ENCODE measurements around the gene MED10. TPM values are rescaled to one million over a fixed set of nuclear protein-coding genes. Genes with fewer than 3 reads are reported as not detected.
A peak's percentile ranks its signal among the peaks of the same experiment; 100 is the strongest.
"Not testable (repeated sequence)": the region's sequence is repeated elsewhere in the genome, so short reads cannot be mapped to it uniquely, and the experiment has no call there.

Gene MED10
- total RNA-seq, 1 experiment from 2014 or later = 26.8 TPM

- Histone ChIP-seq H3K36me3 (peaks cover 62% of the 10 kb centered on the region), H3K4me1 (replicated peaks) (peaks cover 13% of the 10 kb centered on the region), H3K27me3 (replicated peaks) (no peaks in the 10 kb centered on the region), H3K9me3 (replicated peaks) (no peaks in the 10 kb centered on the region), H3K4me3 (peak overlapping the region; percentile 89), H3K27ac (no peak overlapping the region)
- DNase-seq (ENCODE audit: low read depth in 1 of 2, low spot score in 2 of 2) = peak in 1 of 2 experiments; percentile 37
These were observed 1.3 kb downstream of the MED10 start for GRCh38 chr5:6376974-6377520.

- Histone ChIP-seq H3K36me3 (peaks cover 98% of the 10 kb centered on the region), H3K9me3 (replicated peaks) (no peaks in the 10 kb centered on the region), H3K27ac (no peak overlapping the region), H3K4me3 (no peak overlapping the region), H3K27me3 (replicated peaks) (no peaks in the 10 kb centered on the region), H3K4me1 (replicated peaks) (peaks cover 7% of the 10 kb centered on the region; the same call in 1 of the 2 replicates)
- peak in 1 of 2 experiments; percentile 37 for DNase-seq (ENCODE audit: low read depth in 1 of 2, low spot score in 2 of 2)
These were observed 5.1 kb downstream of the MED10 start for GRCh38 chr5:6373081-6373846.

GRCh38 chr5:6372251-6373080 is 5.9 kb downstream of the MED10 start:
- no peaks in the 10 kb centered on the region for H3K27me3 ChIP-seq (replicated peaks)
- DNase-seq (ENCODE audit: low read depth in 1 of 2, low spot score in 2 of 2) = peak in 1 of 2 experiments; percentile 35
- no peak overlapping the region for H3K4me3 ChIP-seq
- no peak overlapping the region for H3K27ac ChIP-seq
- H3K36me3 ChIP-seq = peaks cover 90% of the 10 kb centered on the region
- H3K9me3 ChIP-seq (replicated peaks) = no peaks in the 10 kb centered on the region
- peaks cover 6% of the 10 kb centered on the region; the same call in 1 of the 2 replicates for H3K4me1 ChIP-seq (replicated peaks)

- no peaks in the 10 kb centered on the region for H3K27me3 ChIP-seq (replicated peaks)
These were observed 7.1 kb downstream of the MED10 start for GRCh38 chr5:6371079-6371810.

GRCh38 chr5:6370580-6370979 is 7.8 kb downstream of the MED10 start:
- Histone ChIP-seq H3K27me3 (replicated peaks) (no peaks in the 10 kb centered on the region), H3K9me3 (replicated peaks) (no peaks in the 10 kb centered on the region), H3K4me3 (no peak overlapping the region), H3K27ac (no peak overlapping the region), H3K36me3 (peaks cover 72% of the 10 kb centered on the region), H3K4me1 (replicated peaks) (peaks cover under 1% of the 10 kb centered on the region; the same call in 1 of the 2 replicates)
- peak in 1 of 2 experiments; percentile 36 for DNase-seq (ENCODE audit: low read depth in 1 of 2, low spot score in 2 of 2)

More at GRCh38 chr5:6371079-6371810, 7.1 kb downstream of the MED10 start:
- no peak overlapping the region for H3K4me3 ChIP-seq
- peak in 1 of 2 experiments; percentile 31 for DNase-seq (ENCODE audit: low read depth in 1 of 2, low spot score in 2 of 2)
- H3K4me1 ChIP-seq (replicated peaks) = no peaks in the 10 kb centered on the region
- H3K36me3 ChIP-seq = peaks cover 79% of the 10 kb centered on the region
- no peak overlapping the region for H3K27ac ChIP-seq
- H3K9me3 ChIP-seq (replicated peaks) = no peaks in the 10 kb centered on the region

DNA sequence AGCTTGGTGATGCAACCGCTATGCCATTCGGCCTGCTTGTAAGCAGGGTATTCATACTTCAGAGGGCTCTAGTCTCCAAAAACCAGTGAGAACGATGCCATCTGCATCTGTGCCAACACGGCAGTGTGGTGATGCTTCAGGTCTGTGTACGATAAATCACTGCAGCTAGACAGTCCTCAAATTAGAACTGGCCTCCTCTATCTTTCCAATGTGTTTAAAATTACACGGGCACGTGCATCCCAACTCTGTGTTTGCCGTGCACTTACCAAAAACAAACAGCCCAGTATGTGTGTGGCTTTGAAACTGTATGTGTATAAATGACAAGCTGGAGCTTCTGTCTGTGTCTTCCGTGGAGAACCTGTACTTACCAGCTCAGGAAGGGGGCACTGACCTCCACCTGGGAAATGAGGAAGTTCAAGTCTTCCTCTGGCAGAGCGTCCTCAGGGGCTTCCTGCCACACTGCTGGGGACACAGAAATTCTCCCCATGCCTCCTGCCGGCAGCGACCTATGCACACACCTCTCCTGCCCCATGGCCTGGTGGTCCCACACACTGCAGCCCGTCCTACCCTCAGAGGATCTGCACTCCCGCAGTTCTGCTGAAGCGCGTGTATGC is 12.3 kb downstream of the MED10 start:
- Histone ChIP-seq H3K27ac (no peak overlapping the region), H3K4me3 (no peak overlapping the region), H3K27me3 (replicated peaks) (no peaks in the 10 kb centered on the region), H3K9me3 (replicated peaks) (no peaks in the 10 kb centered on the region), H3K36me3 (peaks cover 27% of the 10 kb centered on the region), H3K4me1 (replicated peaks) (peaks cover 5% of the 10 kb centered on the region; the same call in 1 of the 2 replicates)
- peak in 1 of 2 experiments; percentile 35 for DNase-seq (ENCODE audit: low read depth in 1 of 2, low spot score in 2 of 2)

- Histone ChIP-seq H3K9me3 (replicated peaks) (no peaks in the 10 kb centered on the region), H3K4me3 (no peak overlapping the region), H3K4me1 (replicated peaks) (peaks cover 5% of the 10 kb centered on the region; the same call in 1 of the 2 replicates), H3K36me3 (peaks cover 20% of the 10 kb centered on the region), H3K27ac (no peak overlapping the region), H3K27me3 (replicated peaks) (no peaks in the 10 kb centered on the region)
- peak; percentile 28 to 64 for DNase-seq (ENCODE audit: low read depth in 1 of 2, low spot score in 2 of 2)
These were observed 13.0 kb downstream of the MED10 start for GRCh38 chr5:6365142-6365976.

GRCh38 chr5:6363454-6364011 is 14.8 kb downstream of the MED10 start:
- H3K4me1 ChIP-seq (replicated peaks); H3K4me3 ChIP-seq; H3K36me3 ChIP-seq; DNase-seq (ENCODE audit: low read depth in 1 of 2, low spot score in 2 of 2); H3K27ac ChIP-seq; H3K27me3 ChIP-seq (replicated peaks); H3K9me3 ChIP-seq (replicated peaks): not testable (repeated sequence)

DNA sequence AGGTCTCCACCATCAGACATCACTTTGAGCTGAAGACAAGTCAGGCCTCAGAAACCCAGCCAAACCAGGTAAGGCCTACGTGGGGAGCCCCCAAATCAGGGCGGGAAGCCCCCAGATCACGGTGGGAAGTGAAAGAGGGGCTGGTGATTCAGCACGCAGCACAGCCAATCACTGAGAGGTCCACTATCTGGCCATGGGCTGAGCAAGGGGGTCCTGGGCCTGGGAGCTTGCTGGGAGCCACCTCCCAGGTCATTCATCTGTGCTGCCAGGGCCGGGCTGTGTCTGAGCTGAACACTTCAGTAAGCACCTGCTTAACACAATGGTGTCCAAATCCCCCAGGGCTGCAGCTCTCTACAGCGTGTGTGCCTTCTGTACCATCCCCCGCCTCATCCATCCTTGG is 15.5 kb downstream of the MED10 start:
- Histone ChIP-seq H3K27me3 (replicated peaks) (no peaks in the 10 kb centered on the region), H3K9me3 (replicated peaks) (no peaks in the 10 kb centered on the region), H3K4me1 (replicated peaks) (peaks cover 5% of the 10 kb centered on the region; the same call in 1 of the 2 replicates), H3K4me3 (no peak overlapping the region), H3K36me3 (no peaks in the 10 kb centered on the region; the same call in 1 of the 2 replicates), H3K27ac (no peak overlapping the region)
- DNase-seq (ENCODE audit: low read depth in 1 of 2, low spot score in 2 of 2) = peak in 1 of 2 experiments; percentile 42

GRCh38 chr5:6361101-6361500 is 17.2 kb downstream of the MED10 start:
- H3K4me1 ChIP-seq (replicated peaks) = peaks cover 5% of the 10 kb centered on the region; the same call in 1 of the 2 replicates
- no peak overlapping the region for H3K4me3 ChIP-seq
- no peaks in the 10 kb centered on the region for H3K27me3 ChIP-seq (replicated peaks)
- H3K27ac ChIP-seq = no peak overlapping the region
- no peaks in the 10 kb centered on the region for H3K9me3 ChIP-seq (replicated peaks)
- DNase-seq (ENCODE audit: low read depth in 1 of 2, low spot score in 2 of 2) = peak in 1 of 2 experiments; percentile 41
- H3K36me3 ChIP-seq = no peaks in the 10 kb centered on the region

DNA sequence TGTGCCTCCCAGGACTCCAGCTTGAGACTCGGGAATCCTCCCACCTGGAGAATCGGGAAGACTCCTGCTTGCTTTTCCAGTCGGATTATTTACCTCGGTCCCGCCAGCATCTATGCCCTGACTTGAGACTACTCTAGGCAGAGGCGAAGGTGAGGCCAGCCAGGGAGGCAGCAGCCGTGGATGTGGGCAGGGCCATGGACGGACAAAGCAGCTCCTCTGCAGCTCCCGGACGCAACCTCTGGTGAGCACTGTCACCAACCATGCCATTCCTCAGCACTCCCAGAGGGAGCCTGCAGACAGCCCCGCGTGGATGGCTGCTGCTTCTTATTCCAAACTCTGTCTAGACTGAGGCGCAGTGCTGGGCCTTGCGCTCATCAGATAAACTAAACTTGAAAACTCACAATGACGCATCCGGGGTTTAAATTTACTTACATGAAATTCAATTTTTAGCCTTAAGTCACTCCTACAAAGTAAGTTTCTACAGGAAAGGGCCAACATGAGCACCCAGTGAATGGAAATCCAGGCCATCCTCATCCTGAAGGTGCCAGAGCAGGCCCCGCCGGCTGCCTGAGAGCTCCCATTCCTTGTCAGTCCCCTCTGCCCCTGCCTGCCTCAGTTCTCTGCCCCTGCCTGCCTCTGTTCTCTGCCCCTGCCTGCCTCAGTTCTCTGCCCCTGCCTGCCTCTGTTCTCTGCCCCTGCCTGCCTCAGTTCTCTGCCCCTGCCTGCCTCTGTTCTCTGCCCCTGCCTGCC is 17.8 kb downstream of the MED10 start:
- Histone ChIP-seq H3K4me1 (replicated peaks) (peaks cover 3% of the 10 kb centered on the region; the same call in 1 of the 2 replicates), H3K9me3 (replicated peaks) (no peaks in the 10 kb centered on the region), H3K36me3 (no peaks in the 10 kb centered on the region), H3K27ac (no peak overlapping the region), H3K27me3 (replicated peaks) (no peaks in the 10 kb centered on the region), H3K4me3 (no peak overlapping the region)
- peak in 1 of 2 experiments; percentile 40 for DNase-seq (ENCODE audit: low read depth in 1 of 2, low spot score in 2 of 2)
